Activated CD8-positive, alpha-beta memory T cell treated with anti-CD3 and anti-CD28 coated beads for 36 hours (primary cell): ENCODE measurements around the gene MAP6. TPM values are rescaled to one million over a fixed set of nuclear protein-coding genes. Genes with fewer than 3 reads are reported as not detected.

Experiments
- CTCF ChIA-PET: fragments of 350-600 bp; sonication (Branson Sonifier 250); formaldehyde crosslinking; loops from one replicate; lab custom pipeline; 2021; ENCODE audit warnings: antibody characterized with exemption; lab: Charles Lee
- POLR2A ChIA-PET: fragments of 350-600 bp; sonication (Branson Sonifier 250); formaldehyde crosslinking; loops from one replicate; lab custom pipeline; 2021; ENCODE audit warnings: antibody characterized with exemption; lab: Charles Lee
- total RNA-seq, 2 experiments: library from RNA; stranded (reverse); gene quantifications; one replicate each; pipeline ENCODE4 v1.2.3, GENCODE V29; 2021

Gene MAP6
- total RNA-seq, 2 experiments from 2014 or later, result 0.11 to 0.13 TPM

DNA sequence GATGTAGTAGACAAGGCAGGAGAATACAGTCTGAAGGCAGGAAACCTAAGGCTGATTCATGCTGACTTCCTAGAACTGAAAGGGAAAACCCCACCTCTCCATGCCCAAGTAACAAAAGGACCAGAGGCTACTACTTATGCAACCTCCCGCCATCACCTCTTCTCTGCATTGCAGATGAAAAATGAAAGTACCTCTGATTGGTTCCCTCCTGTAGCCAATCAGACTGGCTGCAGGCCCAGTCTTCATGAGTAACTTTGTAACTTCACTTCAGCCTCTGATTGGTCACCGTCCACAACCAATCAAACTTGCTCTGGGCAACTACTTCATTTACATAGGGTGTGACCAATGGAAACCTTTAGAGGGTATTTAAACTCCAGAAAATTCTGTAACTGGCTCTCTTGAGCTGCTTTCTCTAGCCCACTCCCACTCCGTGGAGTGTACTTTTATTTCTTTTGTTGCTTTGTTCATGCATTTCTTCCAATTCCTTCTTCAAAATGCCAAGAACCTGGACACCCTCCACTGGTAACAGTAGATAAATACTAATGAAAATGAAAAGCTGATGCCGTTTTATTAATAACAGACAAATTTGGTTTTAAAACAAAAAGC lies 5.2 kb upstream of the MAP6 start:
- ChIA-PET POLR2A (no interaction called here), CTCF (no interaction called here)

DNA sequence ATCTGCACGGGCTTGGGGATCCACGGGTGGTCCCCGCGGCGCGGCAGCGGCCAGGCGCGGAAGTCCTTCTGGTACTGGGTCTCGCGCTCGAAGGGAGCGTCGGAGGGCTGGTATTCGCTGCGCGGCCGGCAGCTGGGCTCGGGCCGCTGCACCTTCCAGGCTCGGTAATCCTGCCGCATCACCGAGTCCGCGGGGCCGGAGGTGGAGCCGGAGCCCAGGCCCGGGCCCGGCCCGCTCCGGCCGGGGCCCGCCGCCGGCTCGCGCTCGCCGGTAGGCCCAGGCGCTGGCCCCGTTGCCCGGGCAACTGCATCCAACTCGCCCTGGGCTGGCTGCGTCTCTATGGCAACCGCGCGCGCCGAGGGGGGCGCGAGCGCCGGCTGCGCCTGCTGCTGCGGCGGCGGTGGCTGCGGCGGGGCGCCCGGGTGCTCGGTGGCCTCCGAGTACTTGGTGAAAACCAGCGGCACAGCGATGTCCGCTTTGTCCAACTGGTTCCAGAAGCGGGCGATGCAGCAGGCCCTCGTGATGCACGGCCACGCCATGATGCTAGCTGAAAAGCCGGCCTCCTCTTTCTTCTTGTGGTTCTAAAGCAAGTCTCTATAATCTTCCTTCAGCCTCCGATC lies 897 bp downstream of the MAP6 start:
- CTCF ChIA-PET, result no interaction called here

DNA sequence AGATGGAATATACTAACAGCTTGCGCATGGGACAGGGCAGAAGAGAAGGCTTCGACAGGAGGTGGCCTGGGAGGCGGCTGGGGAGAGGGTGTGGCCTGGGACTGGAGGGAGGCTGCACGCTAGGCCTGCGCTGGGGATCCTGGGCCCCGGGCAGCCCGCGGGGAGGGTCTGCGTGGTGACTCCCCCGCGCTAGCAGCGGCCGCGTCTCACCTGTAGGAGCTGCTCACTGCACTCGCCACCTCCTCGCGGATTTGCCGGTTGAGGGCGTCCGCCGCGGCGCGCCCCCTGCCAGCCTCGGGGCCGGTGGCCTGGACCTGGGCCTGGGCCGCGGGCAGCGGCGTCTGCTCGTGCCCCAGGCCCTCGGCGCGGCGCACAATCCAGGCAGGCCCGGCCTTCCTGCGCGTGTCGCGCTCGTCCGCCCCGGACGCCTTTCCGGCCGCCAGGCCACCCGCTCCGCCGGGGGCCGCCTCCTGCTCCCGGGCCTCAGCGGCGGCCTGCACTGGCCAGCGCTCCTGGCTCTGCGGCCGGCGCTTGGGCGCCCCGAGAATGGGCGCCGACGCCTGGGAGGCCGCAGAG lies 1.5 kb downstream of the MAP6 start:
- ChIA-PET POLR2A (no interaction called here), CTCF (no interaction called here)

More for the DNA sequence above, 897 bp downstream of the MAP6 start:
- POLR2A ChIA-PET, result no interaction called here

DNA sequence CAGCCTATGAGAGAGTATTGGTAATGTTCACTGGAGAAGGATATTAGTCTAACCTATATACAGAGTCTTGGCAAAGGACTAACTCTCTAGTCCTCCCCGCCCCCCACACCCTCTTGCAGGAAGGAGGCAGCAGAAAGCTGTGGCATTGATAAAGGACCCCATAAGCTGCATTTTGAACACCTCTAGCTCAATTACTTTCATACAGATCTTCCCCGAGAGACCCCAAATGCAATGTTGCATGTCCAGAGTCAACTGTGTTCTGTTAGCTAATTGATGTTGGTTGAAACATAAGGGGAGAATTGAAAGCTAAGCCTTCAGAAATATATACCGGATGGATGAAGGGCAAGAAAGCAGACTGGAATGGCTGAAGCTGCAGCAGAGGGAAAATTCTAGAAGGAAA lies 2.8 kb downstream of the MAP6 start:
- ChIA-PET CTCF (no interaction called here), POLR2A (interaction anchor here (0.6 kb wide), 1 partner anchor 105 kb away, joined by 3 read pairs; no protein-coding TSS in a partner anchor)

DNA sequence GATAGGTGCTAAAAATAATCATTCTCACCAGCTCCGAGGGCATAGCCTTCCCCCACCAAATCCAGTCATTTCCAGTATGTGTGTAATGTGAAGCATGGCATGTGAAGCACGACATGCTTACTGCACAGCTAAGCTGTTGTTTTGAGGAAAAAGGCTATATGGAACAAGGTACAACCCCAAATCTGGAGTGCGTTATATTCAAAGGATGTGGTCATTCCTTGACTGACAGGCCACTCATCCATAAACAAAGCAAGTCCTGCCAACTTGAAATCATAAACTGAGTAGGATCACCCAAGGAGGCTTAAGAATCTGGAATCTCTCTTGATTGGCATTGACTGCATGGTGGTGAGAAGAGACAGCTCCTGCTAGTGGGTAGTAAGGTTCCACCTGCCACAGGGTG lies 3.7 kb downstream of the MAP6 start:
- CTCF ChIA-PET, result no interaction called here
- POLR2A ChIA-PET, result no interaction called here

DNA sequence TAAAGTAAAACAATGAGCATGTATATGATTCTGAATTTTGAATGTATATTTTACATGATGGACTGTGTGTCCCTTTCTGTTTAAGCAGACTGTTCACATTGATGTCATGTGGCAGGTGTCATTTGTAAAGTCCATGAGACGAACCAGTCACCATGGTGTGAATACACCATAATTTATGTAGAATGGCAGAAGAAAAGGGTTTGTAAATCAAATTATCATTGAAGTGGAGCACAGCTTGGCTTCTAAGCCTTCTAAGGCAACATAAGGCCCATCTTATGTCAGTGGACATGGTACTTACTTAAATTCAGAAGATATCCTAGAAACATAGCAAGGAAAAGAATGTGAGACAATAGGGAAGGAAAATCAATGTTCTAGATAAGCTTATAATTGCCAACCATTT lies 4.4 kb downstream of the MAP6 start:
- ChIA-PET POLR2A (no interaction called here), CTCF (no interaction called here)

DNA sequence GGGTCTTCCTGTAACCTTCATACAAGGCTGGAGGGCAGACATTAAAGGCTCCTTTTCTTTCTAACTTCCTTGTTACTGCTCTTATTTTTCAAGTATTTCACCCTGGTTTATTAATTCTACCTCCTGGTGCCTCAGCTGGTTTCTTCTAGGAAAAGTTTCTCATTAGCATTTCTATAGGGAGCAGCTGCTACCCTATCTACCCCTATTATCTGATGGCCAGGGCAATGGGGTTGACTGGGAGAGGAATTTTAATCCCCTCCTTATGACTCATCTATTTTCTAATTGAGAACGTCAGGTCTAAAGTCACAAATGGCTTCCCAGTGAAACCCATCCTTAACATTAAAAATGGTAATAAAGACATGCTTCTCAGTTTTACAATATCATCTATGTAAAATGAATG lies 5.0 kb downstream of the MAP6 start:
- CTCF ChIA-PET, result no interaction called here

DNA sequence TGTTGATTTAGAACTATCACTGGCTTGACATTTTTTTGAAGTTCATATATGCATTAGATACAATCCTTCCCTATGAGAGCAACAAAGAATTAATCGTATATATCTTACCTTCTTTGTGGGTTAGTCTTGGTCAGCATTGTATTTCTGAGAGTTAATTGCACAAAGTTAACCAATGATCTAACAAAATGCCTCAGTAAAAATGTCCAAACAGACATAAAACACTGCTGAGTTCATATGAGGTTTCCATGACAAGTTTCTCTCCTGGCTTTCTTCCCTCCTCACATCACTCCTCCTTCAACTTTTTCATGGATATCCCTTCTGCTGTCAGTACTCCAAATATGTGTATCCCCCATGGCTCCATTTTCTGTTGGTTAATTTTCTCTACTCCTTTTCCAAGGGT lies 9.0 kb downstream of the MAP6 start:
- ChIA-PET POLR2A (no interaction called here), CTCF (no interaction called here)

More for the DNA sequence above, 5.0 kb downstream of the MAP6 start:
- POLR2A ChIA-PET, result no interaction called here

DNA sequence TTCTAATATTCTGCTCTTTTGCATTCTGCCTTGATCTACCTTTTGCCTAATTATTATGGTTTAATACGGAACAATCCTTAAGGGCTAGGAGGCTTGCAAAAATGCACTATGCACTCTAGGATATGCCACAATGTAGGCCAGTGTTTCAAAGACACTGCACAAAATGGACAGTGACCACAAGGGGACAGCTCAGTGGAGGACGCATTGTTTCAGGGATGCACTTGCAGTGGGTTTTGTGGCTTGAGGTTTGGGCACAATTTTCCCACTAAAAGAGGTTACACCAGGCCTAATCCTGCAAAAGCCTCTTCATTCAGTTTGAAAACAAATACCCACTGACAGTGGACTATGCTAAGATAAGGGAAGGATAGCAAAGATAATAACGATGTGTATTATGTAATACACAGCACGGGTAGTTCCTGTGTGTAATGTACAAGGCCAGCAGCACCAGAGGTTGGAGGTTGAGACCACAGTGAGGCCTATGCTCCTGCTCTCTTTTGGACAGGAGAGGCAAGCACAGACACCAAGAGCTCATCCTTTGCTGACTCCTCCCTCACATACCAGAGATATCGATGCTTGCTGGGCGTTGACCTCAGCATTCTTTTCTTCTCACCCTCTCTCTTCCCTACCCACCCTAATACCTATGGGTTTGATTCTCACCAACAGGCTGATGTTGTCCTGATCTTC lies 12.7 kb downstream of the MAP6 start:
- ChIA-PET POLR2A (no interaction called here), CTCF (no interaction called here)

DNA sequence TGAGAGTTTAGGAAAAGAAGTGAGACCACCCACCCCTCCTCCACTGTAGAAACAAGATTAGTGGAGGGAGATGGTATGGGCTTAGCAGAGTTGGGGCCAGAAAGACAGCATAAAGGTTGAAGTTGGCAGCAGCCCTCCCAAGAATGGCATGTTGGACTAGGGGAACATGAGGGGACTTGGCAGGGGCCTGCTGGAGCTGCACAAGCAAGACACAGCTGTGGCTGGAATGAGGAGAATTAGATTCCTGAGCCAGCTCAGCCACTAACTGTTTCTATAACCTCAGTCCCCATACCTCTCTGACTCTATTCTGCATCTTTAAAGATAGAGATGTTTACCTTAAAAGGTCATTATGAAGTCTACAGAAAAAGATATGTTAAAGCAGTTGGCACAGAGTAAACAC lies 13.2 kb downstream of the MAP6 start:
- CTCF ChIA-PET, result no interaction called here
- POLR2A ChIA-PET, result no interaction called here

DNA sequence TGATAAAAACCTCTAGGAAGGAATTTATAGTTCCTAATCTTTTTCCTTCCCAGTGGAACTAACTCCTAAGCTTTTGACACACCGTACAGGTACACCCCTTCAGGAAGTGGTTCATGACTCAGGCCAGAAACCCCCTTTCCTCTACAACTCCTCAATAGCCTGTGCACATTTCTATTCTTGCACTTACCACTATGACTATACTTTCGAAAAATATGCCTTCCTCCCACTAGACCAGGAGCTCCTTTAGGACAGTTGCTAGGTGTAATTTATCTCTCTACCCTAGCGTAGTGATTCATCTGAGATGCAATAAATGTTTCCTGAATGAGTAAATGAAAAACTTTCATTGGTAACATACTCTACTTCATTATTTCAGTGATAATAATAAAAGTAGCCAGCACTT lies 14.5 kb downstream of the MAP6 start:
- ChIA-PET POLR2A (interaction anchor here (0.5 kb wide), 1 partner anchor 777 kb away, joined by 3 read pairs; no protein-coding TSS in a partner anchor), CTCF (interaction anchor here (1.0 to 1.3 kb wide), 2 partner anchors 24 to 52 kb away, joined by 3 to 4 read pairs; no protein-coding TSS in a partner anchor)

DNA sequence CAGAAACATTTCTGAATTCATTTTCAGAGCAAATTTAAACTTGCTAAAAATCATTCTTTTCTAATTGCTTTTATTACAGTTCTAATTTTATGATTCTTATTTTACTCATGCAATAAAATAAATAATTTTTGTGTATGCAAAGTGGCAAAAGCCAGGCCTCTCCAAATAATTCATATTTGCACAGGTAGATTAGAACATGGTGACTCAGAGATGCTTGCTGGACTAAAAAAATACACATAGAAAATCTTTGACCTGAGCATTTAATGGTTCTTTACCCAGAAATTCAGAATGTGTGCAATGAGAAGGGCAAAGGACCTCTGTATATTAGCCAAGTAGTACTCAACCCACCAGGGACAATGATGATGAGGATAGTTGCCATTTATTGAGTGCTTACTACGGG lies 15.3 kb downstream of the MAP6 start:
- POLR2A ChIA-PET, result no interaction called here

DNA sequence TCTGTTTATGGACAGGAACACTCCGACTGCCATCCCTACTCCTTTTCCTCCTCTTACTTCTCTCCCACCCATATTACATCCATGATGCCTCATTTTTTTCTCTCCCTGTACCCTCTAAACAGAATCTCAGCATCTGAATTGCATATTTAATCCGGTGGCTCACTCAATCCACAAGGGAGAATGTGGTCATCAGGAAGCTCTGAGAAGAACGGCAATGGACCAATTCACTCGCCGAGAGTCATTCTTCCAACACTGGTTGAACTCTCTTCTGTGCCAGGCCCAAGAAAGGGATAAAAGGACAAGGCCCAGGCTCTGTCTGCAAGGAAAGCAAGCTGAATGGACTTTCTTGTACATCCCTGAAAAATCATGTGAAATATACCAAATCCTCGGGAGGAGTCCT lies 15.9 kb downstream of the MAP6 start:
- ChIA-PET CTCF (no interaction called here), POLR2A (no interaction called here)

More for the DNA sequence above, 15.3 kb downstream of the MAP6 start:
- CTCF ChIA-PET, result interaction anchor here (1.0 kb wide), 1 partner anchor 53 kb away, joined by 4 read pairs; no protein-coding TSS in a partner anchor

DNA sequence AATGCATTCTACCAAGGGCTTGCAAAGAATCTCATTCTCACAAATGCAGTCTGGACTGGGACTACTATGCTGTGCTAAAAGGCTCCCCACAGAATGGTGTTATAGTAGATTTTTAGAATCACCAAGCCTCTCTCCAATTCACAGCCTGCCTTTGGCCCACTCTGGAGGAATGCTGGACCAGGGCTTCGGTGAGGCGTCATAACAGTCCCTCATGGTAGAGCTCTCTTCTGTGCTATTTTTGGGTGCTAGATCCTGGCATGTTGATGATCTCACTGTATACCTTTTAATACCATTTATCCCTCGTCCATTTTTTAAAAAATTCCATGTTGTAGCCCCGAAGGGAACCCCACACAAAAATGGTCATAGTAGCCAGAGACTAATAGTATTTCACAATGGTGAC lies 17.6 kb downstream of the MAP6 start:
- CTCF ChIA-PET, result no interaction called here
- POLR2A ChIA-PET, result no interaction called here

DNA sequence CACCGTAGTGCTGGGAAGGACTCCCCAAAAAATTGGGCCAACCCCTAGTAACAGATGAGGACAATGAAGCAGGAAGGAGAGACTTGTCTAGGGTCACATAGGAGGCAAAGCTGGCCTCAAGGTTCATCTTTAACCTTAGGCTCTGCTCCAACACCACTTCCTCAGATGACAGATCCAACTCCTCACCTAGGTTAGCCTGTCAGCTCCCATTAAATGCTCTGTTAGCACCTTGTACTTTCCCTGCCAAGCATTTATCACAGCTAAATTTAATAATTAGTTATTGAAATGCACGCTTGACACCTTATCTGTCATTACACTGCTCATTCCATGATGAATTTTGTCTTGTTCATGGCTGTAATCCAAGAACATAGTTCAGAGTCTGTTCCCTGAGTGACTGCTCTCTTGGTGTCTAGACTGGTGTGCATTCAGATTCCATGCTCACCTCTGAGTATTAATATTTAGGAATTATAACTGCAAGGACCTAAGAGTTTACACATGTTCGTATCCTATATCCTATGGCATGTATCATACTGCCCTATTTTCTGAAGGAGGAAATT lies 18.6 kb downstream of the MAP6 start:
- ChIA-PET CTCF (no interaction called here), POLR2A (no interaction called here)

DNA sequence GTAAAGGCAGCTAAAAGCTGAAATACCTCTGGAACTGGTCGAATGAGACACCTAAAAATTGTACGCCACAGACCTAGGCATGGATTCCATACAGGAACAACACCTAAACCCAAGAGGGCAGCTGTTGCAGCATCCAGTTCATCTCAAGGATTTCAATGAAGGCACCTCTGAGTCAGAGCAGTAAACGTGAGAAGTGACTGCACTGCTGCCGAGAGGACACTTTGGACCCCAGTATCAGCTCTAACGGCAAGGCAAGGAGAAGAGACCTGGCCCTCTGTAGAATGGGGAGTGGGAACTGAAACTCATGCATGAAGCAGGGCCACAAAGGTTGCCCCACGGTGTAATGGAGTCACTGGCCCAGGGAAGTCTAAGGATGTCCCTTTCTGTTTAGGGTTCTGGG lies 23.9 kb downstream of the MAP6 start:
- ChIA-PET POLR2A (no interaction called here), CTCF (no interaction called here)

DNA sequence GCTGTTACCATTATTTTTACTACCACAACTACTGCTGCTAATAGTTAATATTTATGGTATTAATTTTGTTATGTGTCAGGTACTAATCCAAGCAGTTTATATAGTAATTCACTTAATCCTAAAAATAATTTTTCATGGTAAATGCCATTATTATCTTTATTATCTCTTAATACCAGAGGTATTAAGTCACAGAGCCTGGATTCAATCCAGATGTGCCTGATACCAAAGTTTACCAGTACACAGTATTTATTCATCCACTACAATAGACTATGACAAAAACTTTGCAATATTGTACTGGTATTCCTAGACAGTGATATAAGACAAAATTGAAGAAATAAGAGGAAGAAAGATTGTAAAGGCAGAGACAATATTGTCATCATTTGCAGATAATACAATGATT lies 24.5 kb downstream of the MAP6 start:
- ChIA-PET CTCF (no interaction called here), POLR2A (no interaction called here)

DNA sequence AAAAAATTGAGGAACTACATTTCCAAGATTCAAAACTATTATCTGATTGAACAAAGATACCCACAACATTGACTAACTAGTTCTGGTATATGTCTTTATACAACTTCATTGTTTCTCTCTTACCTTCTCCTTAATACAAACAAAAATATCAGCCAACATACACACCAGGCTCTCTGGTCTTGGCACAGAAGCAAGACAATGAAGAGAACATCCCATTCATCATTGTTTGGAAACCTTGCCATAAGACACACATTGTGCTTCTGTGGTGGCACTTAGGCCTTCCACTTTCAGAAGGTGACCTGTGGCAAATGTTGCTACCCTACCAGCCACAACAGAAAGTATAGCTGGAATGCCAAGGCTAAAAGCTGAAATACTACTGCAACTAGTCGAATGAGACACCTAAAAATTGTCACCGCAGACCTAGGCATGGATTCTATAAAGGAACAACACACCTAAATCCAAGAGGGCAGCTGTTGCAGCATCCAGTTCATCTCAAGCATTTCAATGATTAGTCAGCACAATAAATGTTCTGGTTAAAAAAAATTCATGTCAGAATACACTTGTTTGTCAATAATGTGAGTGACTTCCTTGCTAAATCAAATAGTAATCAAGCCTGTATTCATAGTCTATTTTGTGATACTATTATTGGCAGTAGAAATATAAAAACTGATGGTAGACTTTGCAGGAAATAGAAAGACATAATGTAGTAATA lies 26.3 kb downstream of the MAP6 start:
- ChIA-PET POLR2A (no interaction called here), CTCF (interaction anchor here (0.8 kb wide), 1 partner anchor 48 kb away, joined by 3 read pairs; no protein-coding TSS in a partner anchor)

DNA sequence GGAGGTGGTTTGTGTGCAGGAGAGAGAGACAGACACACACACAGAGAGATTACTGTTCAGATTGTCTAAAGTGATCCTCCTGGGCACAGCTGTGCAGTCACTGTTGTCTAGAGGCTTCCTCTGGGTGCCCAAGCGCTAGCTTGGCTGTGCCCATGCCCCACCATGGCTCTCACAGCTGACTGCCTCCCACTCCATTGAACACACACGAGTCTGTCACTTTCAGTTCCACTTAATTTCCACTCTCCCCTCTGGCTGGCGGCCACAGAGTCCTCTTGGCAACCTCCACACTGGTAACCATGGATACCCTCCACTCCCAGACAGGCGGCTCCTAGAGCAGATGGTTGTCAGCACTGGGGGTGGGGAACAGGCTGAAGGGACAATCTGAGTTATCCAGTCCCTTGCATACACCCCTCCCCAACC lies 29.1 kb downstream of the MAP6 start:
- ChIA-PET POLR2A (no interaction called here), CTCF (no interaction called here)
